ENCODE data around the gene PSAPL1.

PSAPL1 gene

DNA sequence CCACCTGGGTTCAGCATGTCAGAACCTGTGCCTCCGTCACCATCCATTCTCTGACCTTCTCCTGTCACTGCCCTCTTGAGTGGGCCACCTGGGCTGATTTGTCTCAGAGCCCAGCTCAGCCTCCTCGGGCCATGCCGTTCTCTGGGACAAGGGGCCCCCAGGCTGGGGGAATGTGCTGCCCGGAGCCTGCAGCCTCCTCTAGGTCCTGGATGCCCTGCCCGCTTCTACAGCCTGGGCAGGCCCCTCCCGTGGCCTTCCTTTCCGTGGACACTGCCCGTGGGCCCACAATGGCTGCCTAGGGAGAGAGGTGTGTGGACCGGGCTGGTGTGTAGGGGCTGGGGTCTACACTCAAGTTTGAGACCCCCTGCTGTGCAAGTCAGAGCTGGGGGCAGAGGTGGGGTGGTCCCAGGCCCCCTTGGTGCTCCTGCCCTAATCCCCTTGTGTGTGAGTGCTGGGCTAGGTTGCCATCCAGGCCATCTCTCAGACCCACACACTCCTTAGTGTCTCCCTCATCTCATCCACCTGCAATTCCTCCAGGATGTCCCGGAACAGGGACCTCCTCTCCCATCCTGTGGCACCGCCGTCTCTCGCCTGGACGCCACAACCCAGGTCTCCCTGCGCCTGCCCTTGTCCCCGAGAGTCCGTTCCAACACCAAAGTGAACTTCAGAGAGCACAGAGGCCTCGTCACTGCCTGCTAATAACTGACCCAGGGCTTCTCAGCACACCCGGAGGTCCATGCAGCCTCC, 12.4 kb downstream of the PSAPL1 start:
- Histone ChIP-seq H3K9me3 (ENCODE audit: low read depth, low read length) (no peaks in the 10 kb centered on the region), H3K27ac (no peak overlapping the region), H3K9ac (ENCODE audit: insufficient read length) (no peak overlapping the region), H3K36me3 (ENCODE audit: insufficient read depth, low read length) (no peaks in the 10 kb centered on the region), H3K4me3 (no peak overlapping the region)
- TF ChIP-seq POLR2AphosphoS5 (IDR thresholded peaks at IDR 0.05; ENCODE audit: borderline replicate concordance, low read depth, low read length) (no peak), FOXP2 (optimal IDR thresholded peaks at IDR 0.05; ENCODE audit: control extremely low read depth, extremely low read length, insufficient read depth) (no peak), EZH2 (IDR thresholded peaks at IDR 0.05) (no peak)
- no peak for DNase-seq (ENCODE audit: low read depth, low spot score)

DNA sequence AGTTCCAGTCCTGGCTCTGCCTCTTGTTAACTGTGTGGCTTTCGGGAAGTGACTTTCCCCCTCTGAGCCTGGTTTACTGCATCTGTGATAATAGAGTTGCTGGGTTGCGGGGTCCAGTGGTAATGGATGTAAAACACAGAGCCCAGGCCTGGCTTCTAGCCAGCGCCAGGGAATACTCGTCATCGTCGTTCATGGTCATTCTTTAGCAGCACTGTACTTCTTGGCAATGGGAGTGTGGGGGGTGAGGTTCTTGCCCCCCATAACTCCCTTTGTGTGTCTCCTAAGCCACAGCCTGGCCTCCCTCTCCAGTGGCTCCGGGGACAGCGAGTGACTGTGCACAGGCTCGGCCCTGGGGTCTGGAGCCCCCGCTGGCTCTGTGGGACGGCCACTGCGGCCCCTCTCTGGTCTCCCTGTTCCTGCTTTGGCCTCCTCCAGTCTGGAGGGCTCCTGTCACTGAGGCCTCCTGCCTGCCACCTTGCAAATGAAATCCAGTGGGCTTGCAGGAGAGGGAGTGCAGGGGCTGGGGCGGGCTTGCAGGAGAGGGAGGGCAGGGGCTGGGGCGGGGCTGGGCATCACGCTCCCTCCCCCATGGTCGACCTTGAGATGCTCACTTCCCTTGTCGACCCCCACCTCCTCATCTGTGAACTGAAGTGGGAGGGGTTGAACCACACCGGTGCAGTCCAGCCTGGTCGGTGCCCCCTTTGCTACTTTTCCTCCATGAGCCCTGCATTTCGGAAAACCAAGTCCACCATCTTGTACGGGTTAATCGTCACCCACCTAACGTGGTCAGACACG, 13.2 kb downstream of the PSAPL1 start:
- H3K4me3 ChIP-seq = no peak overlapping the region
- no peak for DNase-seq (ENCODE audit: low read depth, low spot score)
- TF ChIP-seq EZH2 (IDR thresholded peaks at IDR 0.05) = no peak
- no peak overlapping the region for H3K27ac ChIP-seq
- no peaks in the 10 kb centered on the region for H3K9me3 ChIP-seq (ENCODE audit: low read depth, low read length)
- no peak overlapping the region for H3K9ac ChIP-seq (ENCODE audit: insufficient read length)
- H3K36me3 ChIP-seq (ENCODE audit: insufficient read depth, low read length) = no peaks in the 10 kb centered on the region

DNA sequence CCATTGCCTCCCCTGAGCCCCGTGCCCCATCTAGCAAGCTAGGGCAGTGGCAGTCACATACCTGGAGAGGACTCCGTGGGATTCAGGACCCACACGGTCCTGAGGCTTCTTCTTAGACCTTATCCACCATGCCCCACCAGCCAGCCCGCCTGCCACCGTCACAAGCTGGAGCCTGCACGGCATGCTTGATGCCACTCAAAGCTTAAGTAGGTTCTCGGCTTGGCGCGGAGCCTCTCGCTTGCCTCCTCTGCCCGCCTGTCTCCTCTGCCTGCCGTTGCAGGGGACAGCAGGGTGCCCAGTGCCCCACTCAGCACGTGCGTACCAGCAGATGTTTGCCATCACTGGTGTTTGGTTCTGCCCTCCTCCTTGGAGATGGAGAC, 14.1 kb downstream of the PSAPL1 start:
- no peak for DNase-seq (ENCODE audit: low read depth, low spot score)
- no peak for TF ChIP-seq FOXP2 (optimal IDR thresholded peaks at IDR 0.05; ENCODE audit: control extremely low read depth, extremely low read length, insufficient read depth)
- TF ChIP-seq EZH2 (IDR thresholded peaks at IDR 0.05) = no peak
- no peak for TF ChIP-seq POLR2AphosphoS5 (IDR thresholded peaks at IDR 0.05; ENCODE audit: borderline replicate concordance, low read depth, low read length)
- Histone ChIP-seq H3K4me3 (no peak overlapping the region), H3K9ac (ENCODE audit: insufficient read length) (no peak overlapping the region), H3K36me3 (ENCODE audit: insufficient read depth, low read length) (no peaks in the 10 kb centered on the region), H3K27ac (no peak overlapping the region), H3K9me3 (ENCODE audit: low read depth, low read length) (no peaks in the 10 kb centered on the region)

DNA sequence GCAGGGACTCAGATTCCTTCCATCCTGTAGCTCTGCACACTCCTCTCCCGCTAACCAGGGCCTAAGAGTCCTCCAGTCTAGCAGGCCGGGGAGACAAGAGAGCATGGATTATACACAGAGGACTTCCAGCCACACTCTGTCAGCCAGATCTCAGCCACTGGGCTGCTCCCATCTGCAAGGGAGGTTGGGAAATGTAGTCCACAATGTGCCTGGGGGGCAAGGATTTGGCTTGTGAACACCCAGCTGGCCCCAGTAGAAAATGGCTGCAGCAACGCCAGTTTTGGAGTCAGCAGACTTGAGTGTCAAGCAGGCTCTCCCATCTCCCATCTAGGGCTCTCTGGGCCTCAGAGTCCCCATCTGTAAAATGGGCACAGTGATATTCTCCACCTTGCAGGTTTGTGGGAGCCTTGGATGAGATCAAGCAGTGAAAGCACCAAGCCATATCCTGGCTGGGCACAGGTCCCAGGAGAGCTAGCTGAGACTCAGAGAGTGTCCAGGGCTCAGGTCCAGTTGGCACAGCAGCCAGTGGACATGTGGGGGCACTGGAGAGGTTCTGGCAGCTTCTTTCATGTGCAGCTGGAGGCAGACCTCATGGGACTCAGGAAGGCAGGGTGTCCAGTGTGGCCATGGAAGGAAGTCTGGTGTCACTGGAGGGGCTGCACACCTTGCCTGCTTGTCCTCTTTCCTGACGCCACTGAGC, 14.6 kb downstream of the PSAPL1 start:
- TF ChIP-seq POLR2AphosphoS5 (IDR thresholded peaks at IDR 0.05; ENCODE audit: borderline replicate concordance, low read depth, low read length) (no peak), EZH2 (IDR thresholded peaks at IDR 0.05) (no peak), FOXP2 (optimal IDR thresholded peaks at IDR 0.05; ENCODE audit: control extremely low read depth, extremely low read length, insufficient read depth) (no peak)
- DNase-seq (ENCODE audit: low read depth, low spot score) = no peak
- no peaks in the 10 kb centered on the region for H3K36me3 ChIP-seq (ENCODE audit: insufficient read depth, low read length)
- H3K27ac ChIP-seq = no peak overlapping the region
- H3K4me3 ChIP-seq = no peak overlapping the region
- H3K9me3 ChIP-seq (ENCODE audit: low read depth, low read length) = no peaks in the 10 kb centered on the region
- no peak overlapping the region for H3K9ac ChIP-seq (ENCODE audit: insufficient read length)

DNA sequence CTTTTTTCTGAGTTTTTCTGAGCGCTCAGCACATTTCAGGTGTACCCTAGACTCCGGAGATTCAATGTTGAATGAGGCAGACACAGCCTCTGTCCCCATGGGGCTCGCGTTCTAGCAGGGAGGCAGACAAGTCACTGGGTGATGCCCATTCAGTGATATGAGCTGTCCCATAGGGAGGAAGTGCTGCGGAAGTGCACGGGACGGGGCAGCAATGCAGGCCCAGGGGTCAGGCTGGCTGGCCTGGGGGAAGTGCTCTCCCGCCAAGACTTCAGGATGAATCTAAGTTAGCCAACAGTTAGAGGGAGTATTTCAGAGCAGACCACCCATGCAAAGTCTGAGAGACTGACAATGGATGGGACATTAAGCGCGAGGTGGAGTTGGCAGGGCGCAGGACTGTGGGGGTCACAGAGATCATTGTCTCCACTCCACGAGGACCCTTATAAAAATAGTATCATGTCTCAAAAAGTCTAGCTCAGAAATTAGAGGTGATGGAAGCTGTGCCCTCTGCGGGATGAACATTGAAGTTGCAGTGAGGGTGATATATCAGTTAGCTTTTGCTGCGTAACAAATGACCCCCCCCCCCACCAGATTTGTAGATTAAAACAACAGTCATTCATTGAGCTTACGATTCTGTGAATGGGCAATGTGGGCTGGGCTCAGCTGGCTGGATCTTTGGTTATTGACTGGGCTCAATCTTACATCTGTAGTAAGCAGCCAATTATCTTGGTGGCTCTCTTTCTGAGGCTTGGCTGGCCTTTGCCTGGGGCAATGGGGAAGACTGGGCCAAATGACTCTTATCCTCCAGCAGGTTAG, 16.4 kb downstream of the PSAPL1 start:
- TF ChIP-seq FOXP2 (optimal IDR thresholded peaks at IDR 0.05; ENCODE audit: control extremely low read depth, extremely low read length, insufficient read depth) = no peak
- no peak for TF ChIP-seq EZH2 (IDR thresholded peaks at IDR 0.05)
- TF ChIP-seq POLR2AphosphoS5 (IDR thresholded peaks at IDR 0.05; ENCODE audit: borderline replicate concordance, low read depth, low read length) = no peak
- Histone ChIP-seq H3K9ac (ENCODE audit: insufficient read length) (no peak overlapping the region), H3K36me3 (ENCODE audit: insufficient read depth, low read length) (no peaks in the 10 kb centered on the region), H3K27ac (no peak overlapping the region), H3K9me3 (ENCODE audit: low read depth, low read length) (no peaks in the 10 kb centered on the region), H3K4me3 (no peak overlapping the region)
- DNase-seq (ENCODE audit: low read depth, low spot score) = no peak

DNA sequence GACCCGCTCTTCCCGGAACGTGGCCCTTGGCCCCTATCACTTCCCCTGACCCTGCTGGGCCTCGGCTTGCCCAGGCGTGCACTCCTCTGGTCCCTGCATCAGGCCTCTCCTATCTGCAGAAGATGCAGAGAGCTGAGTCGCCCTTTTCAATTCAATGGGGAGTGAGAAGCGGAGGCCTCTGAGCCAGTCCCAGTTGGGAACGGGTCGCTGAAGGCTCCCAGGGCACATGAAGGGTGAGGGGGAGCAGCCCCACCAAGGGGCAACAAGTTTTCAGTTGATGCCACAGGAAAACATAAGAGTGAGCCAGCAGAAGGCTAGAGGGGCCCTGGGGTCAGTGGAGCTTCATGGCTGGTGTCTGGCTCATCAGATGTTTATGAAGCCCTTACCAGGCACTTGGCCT, 17.1 kb downstream of the PSAPL1 start:
- no peak overlapping the region for H3K27ac ChIP-seq
- TF ChIP-seq FOXP2 (optimal IDR thresholded peaks at IDR 0.05; ENCODE audit: control extremely low read depth, extremely low read length, insufficient read depth) = no peak
- TF ChIP-seq POLR2AphosphoS5 (IDR thresholded peaks at IDR 0.05; ENCODE audit: borderline replicate concordance, low read depth, low read length) = no peak
- no peak for TF ChIP-seq EZH2 (IDR thresholded peaks at IDR 0.05)
- no peaks in the 10 kb centered on the region for H3K9me3 ChIP-seq (ENCODE audit: low read depth, low read length)
- no peak overlapping the region for H3K9ac ChIP-seq (ENCODE audit: insufficient read length)
- DNase-seq (ENCODE audit: low read depth, low spot score) = no peak
- no peaks in the 10 kb centered on the region for H3K36me3 ChIP-seq (ENCODE audit: insufficient read depth, low read length)
- H3K4me3 ChIP-seq = no peak overlapping the region

DNA sequence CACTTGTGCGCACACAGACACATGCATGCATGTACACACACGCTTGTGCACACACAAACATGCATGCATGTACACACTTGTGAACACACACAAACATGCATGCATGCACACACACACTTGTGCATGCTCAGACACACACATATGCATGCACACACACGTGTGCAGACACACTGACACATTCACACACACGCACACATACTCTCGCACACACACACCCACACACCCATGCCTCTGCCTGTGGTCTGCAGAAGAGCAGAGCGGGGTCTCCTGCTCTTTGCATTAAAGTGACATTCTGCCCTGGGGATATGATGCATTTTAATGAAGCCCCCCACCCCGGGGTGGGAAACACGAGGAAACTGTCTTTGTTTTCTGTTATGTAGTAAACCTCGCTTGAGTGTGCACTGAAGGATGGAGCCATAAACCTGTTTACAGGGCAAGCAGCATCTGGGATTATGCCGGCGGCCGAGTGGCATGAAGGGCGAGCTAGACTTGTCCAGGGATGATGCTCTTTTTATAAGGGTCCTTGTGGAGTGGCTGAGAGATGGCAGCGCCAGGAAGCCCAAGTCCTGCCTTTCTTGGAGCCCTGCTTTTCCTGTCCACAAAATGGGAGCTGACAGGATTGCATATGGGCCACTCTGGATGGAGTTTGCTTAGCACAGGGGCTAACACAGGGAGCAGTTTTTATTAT, 17.8 kb downstream of the PSAPL1 start:
- Histone ChIP-seq H3K4me3 (no peak overlapping the region), H3K9ac (ENCODE audit: insufficient read length) (no peak overlapping the region), H3K27ac (no peak overlapping the region), H3K9me3 (ENCODE audit: low read depth, low read length) (no peaks in the 10 kb centered on the region), H3K36me3 (ENCODE audit: insufficient read depth, low read length) (no peaks in the 10 kb centered on the region)
- no peak for DNase-seq (ENCODE audit: low read depth, low spot score)
- TF ChIP-seq EZH2 (IDR thresholded peaks at IDR 0.05) = no peak
- TF ChIP-seq FOXP2 (optimal IDR thresholded peaks at IDR 0.05; ENCODE audit: control extremely low read depth, extremely low read length, insufficient read depth) = no peak
- TF ChIP-seq POLR2AphosphoS5 (IDR thresholded peaks at IDR 0.05; ENCODE audit: borderline replicate concordance, low read depth, low read length) = no peak
